Mesenchymal stem cell (in vitro differentiated cells and primary cell): Measurements from ENCODE around the gene FGF4.

Experiments used
- DNase-seq: peaks from one replicate; pipeline ENCODE4 v3.0.0-alpha.2; 2013
- H2AFZ ChIP-seq: one replicate; pipeline ENCODE4 v1.6.1; 2013; ENCODE audit warnings: low read depth, mild to moderate bottlenecking, control low read depth, inconsistent platforms, low read length, moderate library complexity
- H2AK5ac ChIP-seq: 2 replicates; pipeline ENCODE4 v1.6.1; 2013; ENCODE audit warnings: low read length, moderate library complexity, mild to moderate bottlenecking, inconsistent platforms; ENCODE audit not compliant: severe bottlenecking
- H2BK120ac ChIP-seq: one replicate; pipeline ENCODE4 v1.6.1; 2013; ENCODE audit warnings: low read depth, mild to moderate bottlenecking, inconsistent platforms, low read length, moderate library complexity
- H2BK12ac ChIP-seq, 2 experiments: one replicate each; pipeline ENCODE4 v1.6.1; 2013; ENCODE audit warnings: inconsistent platforms in 2 of 2, low read length in 2 of 2, mild to moderate bottlenecking in 2 of 2, moderate library complexity in 2 of 2, control low read depth in 1 of 2
- H2BK15ac ChIP-seq: one replicate; pipeline ENCODE4 v1.6.1; 2013; ENCODE audit warnings: mild to moderate bottlenecking, low read depth, inconsistent platforms; ENCODE audit not compliant: poor library complexity, severe bottlenecking
- H2BK5ac ChIP-seq: 2 replicates; pipeline ENCODE4 v1.6.1; 2013; ENCODE audit warnings: low read depth, mild to moderate bottlenecking, low read length, control low read depth, inconsistent platforms; ENCODE audit not compliant: poor library complexity, severe bottlenecking
- H3K14ac ChIP-seq, 2 experiments: one replicate each; pipeline ENCODE4 v1.6.1; 2013; ENCODE audit warnings: inconsistent platforms in 2 of 2, low read length in 2 of 2, control low read depth in 1 of 2, mild to moderate bottlenecking in 1 of 2, moderate library complexity in 1 of 2
- H3K18ac ChIP-seq, 2 experiments: one replicate each; pipeline ENCODE4 v1.6.1; 2013; ENCODE audit warnings: inconsistent platforms in 2 of 2, low read length in 2 of 2, control low read depth in 1 of 2, low read depth in 1 of 2, mild to moderate bottlenecking in 1 of 2
- H3K23ac ChIP-seq, 2 experiments: one replicate each; pipeline ENCODE4 v1.6.1; 2013; ENCODE audit warnings: inconsistent platforms in 2 of 2, low read length in 2 of 2, mild to moderate bottlenecking in 2 of 2, moderate library complexity in 2 of 2, control low read depth in 1 of 2
- H3K27ac ChIP-seq: 2 replicates; pipeline ENCODE4 v1.5.1; 2013; ENCODE audit warnings: mild to moderate bottlenecking, moderate library complexity, low read length, control low read depth, inconsistent platforms; ENCODE audit not compliant: poor library complexity, severe bottlenecking
- H3K27me3 ChIP-seq, 2 experiments: 2 replicates each; pipeline versions ENCODE4 v1.6.1 to v1.7.0; 2013; ENCODE audit warnings: low read length in 2 of 2, mild to moderate bottlenecking in 2 of 2, moderate library complexity in 2 of 2, control low read depth in 1 of 2, inconsistent platforms in 1 of 2; ENCODE audit not compliant: control insufficient read depth in 1 of 2, insufficient read depth in 1 of 2
- H3K36me3 ChIP-seq, 2 experiments: 2 replicates each; pipeline versions ENCODE4 v1.6.1 to v1.7.0; 2013; ENCODE audit warnings: low read length in 2 of 2, control low read depth in 1 of 2, inconsistent platforms in 1 of 2, low read depth in 1 of 2, mild to moderate bottlenecking in 1 of 2; ENCODE audit not compliant: insufficient read depth in 2 of 2, control insufficient read depth in 1 of 2
- H3K4ac ChIP-seq, 2 experiments: one replicate each; pipeline ENCODE4 v1.6.1; 2013; ENCODE audit warnings: inconsistent platforms in 2 of 2, low read length in 2 of 2, mild to moderate bottlenecking in 2 of 2, moderate library complexity in 2 of 2, control low read depth in 1 of 2, low read depth in 1 of 2
- H3K4me1 ChIP-seq: 2 replicates; pipeline ENCODE4 v1.6.1; 2013; ENCODE audit warnings: low read depth, low read length, control low read depth; ENCODE audit not compliant: control insufficient read depth, insufficient read depth
- H3K4me2 ChIP-seq: 2 replicates; pipeline ENCODE4 v1.6.1; 2013; ENCODE audit warnings: low read length, mild to moderate bottlenecking, inconsistent platforms; ENCODE audit not compliant: poor library complexity, severe bottlenecking
- H3K4me3 ChIP-seq, 2 experiments: 2 replicates each; pipeline versions ENCODE4 v1.5.1 to v1.7.0; 2013; ENCODE audit warnings: low read length in 2 of 2, mild to moderate bottlenecking in 2 of 2, control low read depth in 1 of 2, low read depth in 1 of 2; ENCODE audit not compliant: insufficient read depth in 1 of 2
- H3K79me1 ChIP-seq: replicated peaks from 2 replicates; pipeline ENCODE4 v1.6.1; 2013; ENCODE audit warnings: mild to moderate bottlenecking, control low read depth, low read length, inconsistent platforms; ENCODE audit not compliant: poor library complexity, severe bottlenecking
- H3K9ac ChIP-seq: 2 replicates; pipeline ENCODE4 v1.7.0; 2013; ENCODE audit warnings: mild to moderate bottlenecking, low read length, moderate library complexity
- H3K9me3 ChIP-seq: 2 replicates; pipeline ENCODE4 v1.7.0; 2013; ENCODE audit warnings: mild to moderate bottlenecking, low read length; ENCODE audit not compliant: control insufficient read depth
- H4K8ac ChIP-seq: one replicate; pipeline ENCODE4 v1.6.1; 2013; ENCODE audit warnings: inconsistent platforms, mild to moderate bottlenecking, low read length, moderate library complexity
- H4K91ac ChIP-seq: one replicate; pipeline ENCODE4 v1.6.1; 2013; ENCODE audit warnings: mild to moderate bottlenecking, low read length, inconsistent platforms
- WGBS: methylation state at CpG from one replicate; pipeline ENCODE4 v1.1.7; 2013; ENCODE audit warnings: mixed read lengths; 5-methylcytosine and 5-hydroxymethylcytosine counted together

FGF4 gene

DNA sequence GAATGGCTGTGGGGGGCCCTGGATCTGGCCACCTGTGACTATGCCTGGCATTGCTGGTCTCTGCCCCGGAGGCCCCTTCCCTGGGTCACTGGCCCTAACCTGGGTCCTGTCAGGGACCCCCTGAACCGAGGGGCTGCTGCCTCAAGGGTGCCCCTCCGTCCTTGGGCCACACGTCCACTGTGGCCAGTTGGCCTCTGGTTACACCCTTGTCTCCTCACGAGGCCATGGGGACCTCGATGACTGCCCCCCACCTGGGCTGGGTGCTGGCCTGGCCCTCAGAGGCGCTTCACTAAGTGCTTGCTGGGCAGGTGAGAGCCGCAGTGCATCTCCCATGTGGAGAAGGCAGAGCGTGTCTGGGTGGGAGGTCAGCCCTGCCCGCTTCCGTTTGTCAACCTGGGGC lies 44.0 kb downstream of the FGF4 start:
- Histone ChIP-seq H2BK5ac (no peak overlapping the region), H2BK120ac (no peak overlapping the region), H3K27ac (no peak overlapping the region), H3K14ac (no peak overlapping the region), H3K27me3 (peaks cover 0 to 53% of the 10 kb centered on the region in 2 experiments), H2BK12ac (peak overlapping the region in 1 of 2 experiments; percentile 40), H3K4ac (no peak overlapping the region), H2BK15ac (peak overlapping the region; percentile 60), H3K9me3 (peaks cover 9% of the 10 kb centered on the region), H3K23ac (peak overlapping the region in 1 of 2 experiments; percentile 42), H3K4me2 (no peak overlapping the region), H4K91ac (no peak overlapping the region), H3K36me3 (no peaks in the 10 kb centered on the region), H3K18ac (no peak overlapping the region), H3K4me1 (peaks cover 14% of the 10 kb centered on the region), H2AFZ (no peak overlapping the region), H3K4me3 (no peak overlapping the region), H2AK5ac (no peak overlapping the region), H3K79me1 (no peaks in the 10 kb centered on the region), H4K8ac (no peak overlapping the region), H3K9ac (no peak overlapping the region)
- DNase-seq: no peak
- WGBS: 90% methylated on average over 11 of the region's 11 CpGs

DNA sequence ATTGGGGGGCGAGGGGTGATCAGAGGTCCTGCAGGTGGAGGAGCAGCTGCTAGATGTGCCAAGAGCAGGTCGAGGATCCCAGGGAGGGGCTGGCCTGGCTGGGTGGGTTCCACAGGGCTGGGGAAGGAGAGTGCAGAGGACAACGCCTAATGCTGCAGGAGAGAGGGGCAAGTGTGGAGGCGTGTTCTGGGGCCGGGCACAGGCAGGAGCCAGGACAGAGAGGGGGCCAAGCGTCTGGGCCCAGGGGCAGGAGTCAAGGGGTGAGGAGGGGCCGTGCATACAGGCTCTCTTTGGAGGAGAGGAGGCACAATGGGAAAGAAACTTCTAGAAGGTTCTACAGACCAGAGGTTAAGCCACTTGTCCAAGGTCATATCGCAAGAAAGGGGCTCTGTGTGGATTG lies 44.6 kb downstream of the FGF4 start:
- Histone ChIP-seq H3K4ac (no peak overlapping the region), H3K14ac (no peak overlapping the region), H3K23ac (no peak overlapping the region), H4K8ac (no peak overlapping the region), H2AFZ (no peak overlapping the region), H3K18ac (no peak overlapping the region), H3K27me3 (peaks cover 0 to 59% of the 10 kb centered on the region in 2 experiments), H3K9ac (no peak overlapping the region), H2BK5ac (no peak overlapping the region), H3K27ac (no peak overlapping the region), H4K91ac (no peak overlapping the region), H3K36me3 (no peaks in the 10 kb centered on the region), H2AK5ac (no peak overlapping the region), H3K9me3 (peaks cover 9% of the 10 kb centered on the region), H2BK12ac (no peak overlapping the region), H2BK120ac (no peak overlapping the region), H3K4me1 (peaks cover 16% of the 10 kb centered on the region), H3K4me3 (no peak overlapping the region), H2BK15ac (no peak overlapping the region), H3K4me2 (no peak overlapping the region), H3K79me1 (no peaks in the 10 kb centered on the region)
- 82% methylated on average over 8 of the region's 8 CpGs for WGBS
- DNase-seq: no peak

DNA sequence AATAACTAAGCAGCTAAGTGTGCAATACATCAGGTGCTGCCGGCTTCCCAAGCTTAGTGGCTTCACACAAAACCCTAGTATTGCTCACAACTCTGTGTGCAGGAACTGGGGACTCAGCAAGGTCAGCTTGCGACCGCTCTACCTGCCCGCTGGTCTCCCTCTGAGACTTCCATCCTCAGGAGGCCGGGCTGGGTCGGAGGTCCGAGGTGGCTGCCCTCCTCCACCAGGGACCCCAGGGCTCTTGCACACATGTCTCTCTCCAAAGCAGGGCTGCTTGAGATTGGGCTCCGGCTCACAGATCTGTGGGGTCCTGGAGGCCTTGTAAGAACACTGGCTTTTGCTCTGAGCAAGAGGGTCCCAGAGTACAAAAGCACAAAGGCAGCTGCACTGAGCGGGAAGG lies 45.9 kb downstream of the FGF4 start:
- H2BK12ac ChIP-seq: no peak overlapping the region
- no peak overlapping the region for H2BK120ac ChIP-seq
- 87% methylated on average over 9 of the region's 9 CpGs for WGBS
- H3K27ac ChIP-seq: no peak overlapping the region
- peaks cover 3% of the 10 kb centered on the region for H3K9me3 ChIP-seq
- no peak overlapping the region for H2AFZ ChIP-seq
- H2AK5ac ChIP-seq: no peak overlapping the region
- no peak overlapping the region for H3K4ac ChIP-seq
- H3K27me3 ChIP-seq: peaks cover 0 to 69% of the 10 kb centered on the region in 2 experiments
- no peak overlapping the region for H4K8ac ChIP-seq
- no peak overlapping the region for H3K14ac ChIP-seq
- H3K4me3 ChIP-seq: no peak overlapping the region
- peaks cover 16% of the 10 kb centered on the region for H3K4me1 ChIP-seq
- no peak overlapping the region for H4K91ac ChIP-seq
- no peak overlapping the region for H3K9ac ChIP-seq
- no peaks in the 10 kb centered on the region for H3K79me1 ChIP-seq
- no peak overlapping the region for H2BK5ac ChIP-seq
- no peak overlapping the region for H2BK15ac ChIP-seq
- no peak for DNase-seq
- no peak overlapping the region for H3K23ac ChIP-seq
- no peak overlapping the region for H3K4me2 ChIP-seq
- H3K36me3 ChIP-seq: no peaks in the 10 kb centered on the region
- H3K18ac ChIP-seq: no peak overlapping the region

DNA sequence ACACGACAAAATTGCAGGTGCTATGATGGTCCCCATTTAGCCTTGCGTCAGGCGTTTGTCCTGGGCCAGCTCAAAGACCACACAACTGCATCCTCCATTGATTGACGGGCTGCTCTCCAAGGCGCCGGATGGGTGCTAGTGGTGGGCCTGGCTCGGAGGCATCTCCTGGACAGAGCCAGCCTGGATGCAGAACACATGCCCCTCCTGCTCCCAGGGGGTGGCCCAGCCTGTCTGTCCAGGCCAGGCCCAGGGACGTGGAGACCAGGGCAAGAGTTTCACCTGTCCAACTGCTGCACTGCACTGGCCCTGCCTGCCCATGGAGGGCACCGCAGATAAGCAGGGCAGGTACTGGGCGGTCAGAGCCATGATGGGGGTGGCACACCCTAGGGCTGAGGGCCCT lies 47.9 kb downstream of the FGF4 start:
- no peak overlapping the region for H2AK5ac ChIP-seq
- H2BK12ac ChIP-seq: no peak overlapping the region
- no peaks in the 10 kb centered on the region for H3K9me3 ChIP-seq
- DNase-seq: no peak
- H3K9ac ChIP-seq: no peak overlapping the region
- H2BK15ac ChIP-seq: no peak overlapping the region
- H2BK120ac ChIP-seq: no peak overlapping the region
- peaks cover 8% of the 10 kb centered on the region for H3K4me1 ChIP-seq
- no peak overlapping the region for H3K4ac ChIP-seq
- no peak overlapping the region for H3K27ac ChIP-seq
- 88% methylated on average over 10 of the region's 10 CpGs for WGBS
- no peak overlapping the region for H3K4me2 ChIP-seq
- H3K14ac ChIP-seq: no peak overlapping the region
- H2AFZ ChIP-seq: no peak overlapping the region
- no peaks in the 10 kb centered on the region for H3K79me1 ChIP-seq
- no peak overlapping the region for H3K18ac ChIP-seq
- peaks cover 6 to 78% of the 10 kb centered on the region in 2 experiments for H3K27me3 ChIP-seq
- H3K4me3 ChIP-seq: no peak overlapping the region
- H3K36me3 ChIP-seq: no peaks in the 10 kb centered on the region
- no peak overlapping the region for H3K23ac ChIP-seq
- H4K91ac ChIP-seq: no peak overlapping the region
- H2BK5ac ChIP-seq: no peak overlapping the region
- no peak overlapping the region for H4K8ac ChIP-seq
